SIG-M5 treated with dmso at 0.1 percent for 504 hours (cell line): ENCODE results near the gene DEFB129.
A peak's percentile ranks its signal among the peaks of the same experiment; 100 is the strongest.
"Not testable (repeated sequence)": the region's sequence is repeated elsewhere in the genome, so short reads cannot be mapped to it uniquely, and the experiment has no call there.

Source experiments
- DNase-seq: peaks from one replicate; lab custom pipeline; 2025; ENCODE audit not compliant: unreplicated experiment; lab: John Stamatoyannopoulos, UW

DEFB129 gene

DNA sequence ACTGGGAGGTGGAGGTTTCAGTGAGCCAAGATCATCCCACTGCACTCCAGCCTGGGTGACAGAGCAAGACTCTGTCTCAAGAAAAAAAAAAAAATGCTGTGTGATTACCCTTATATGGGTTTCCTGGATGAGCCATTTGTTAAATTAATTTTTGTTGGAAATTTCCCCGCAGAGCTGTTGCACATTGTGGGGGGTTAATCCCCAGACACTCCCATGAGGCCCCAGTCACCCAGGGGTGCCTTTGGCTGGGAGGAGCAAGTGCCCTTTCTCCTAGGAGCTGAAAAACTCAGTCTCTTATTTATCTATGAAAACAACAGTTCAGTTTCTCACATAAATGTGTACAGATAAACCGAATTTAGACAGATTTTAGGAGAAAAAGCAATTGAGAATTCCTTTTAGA is 25.7 kb downstream of the DEFB129 start:
- no peak for DNase-seq

DNA sequence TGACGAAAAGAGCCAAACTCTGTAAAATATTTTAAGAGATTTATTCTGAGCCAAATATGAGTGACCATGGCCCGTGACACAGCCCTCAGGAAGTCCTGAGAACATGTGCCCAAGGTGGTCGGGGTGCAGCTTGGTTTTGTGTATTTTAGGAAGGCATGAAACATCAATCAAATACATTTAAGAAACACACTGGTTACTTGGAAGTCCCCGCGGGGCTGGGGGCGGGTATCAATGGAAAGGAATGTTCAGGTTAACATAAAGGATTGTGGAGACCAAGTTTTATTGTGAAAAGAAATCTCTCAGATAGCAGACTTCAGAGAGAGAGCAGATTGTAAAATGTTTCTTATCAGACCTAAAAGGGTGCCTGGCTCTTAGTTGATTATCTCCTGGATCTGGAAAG is 26.4 kb downstream of the DEFB129 start:
- not testable (repeated sequence) for DNase-seq

DNA sequence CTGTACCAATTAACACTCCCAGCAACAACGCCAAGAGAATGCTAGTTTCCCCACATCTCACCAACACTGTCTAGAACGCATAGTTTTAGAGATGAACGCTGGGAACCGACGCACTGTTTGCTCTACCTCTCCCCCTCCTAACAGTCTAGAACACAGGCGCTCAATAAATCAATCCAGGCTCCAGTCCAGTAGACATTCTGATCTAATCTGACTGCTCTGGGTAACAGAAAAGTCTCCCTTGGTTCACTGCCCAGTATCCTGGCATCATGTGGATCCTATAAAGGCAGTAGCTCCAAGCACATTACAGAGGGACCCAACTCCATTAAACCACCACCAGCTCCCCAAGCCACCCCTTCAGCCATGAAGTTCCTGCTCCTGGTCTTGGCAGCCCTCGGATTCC is 30.4 kb downstream of the DEFB129 start, which contains the start of gene DEFB132:
Gene DEFB132 (plus strand): TSS at position 306 of the 400 bp plus-strand sequence. CDS start 55 bp downstream, at position 361.
- no peak for DNase-seq

DNA sequence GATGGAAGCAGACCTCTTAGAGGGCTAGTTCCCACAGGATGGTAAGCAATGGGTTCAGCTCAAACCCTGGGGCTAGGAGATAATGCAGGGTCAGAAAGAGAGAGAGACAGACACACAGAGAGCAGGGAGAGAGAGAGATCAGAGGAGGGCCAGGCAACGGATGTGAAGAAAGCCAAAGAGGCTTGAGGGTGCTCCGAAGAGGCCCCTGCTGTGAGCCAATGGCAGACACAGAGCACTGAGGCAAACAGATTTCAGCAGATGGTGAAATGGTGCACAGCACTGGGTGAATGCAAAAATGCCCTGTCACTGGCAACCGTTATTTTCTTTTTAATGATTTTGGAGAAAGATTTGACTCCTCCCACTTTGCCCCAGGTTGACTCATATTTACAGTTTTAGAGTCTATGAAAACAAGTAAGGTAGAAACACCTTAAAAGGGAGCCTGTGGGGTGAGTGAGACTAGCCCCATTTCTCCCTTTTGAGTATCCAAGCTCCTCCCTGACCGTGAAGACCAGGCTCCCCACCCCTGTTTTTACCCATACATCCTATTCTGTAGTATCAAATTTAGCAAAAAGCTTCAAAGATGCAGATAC is 31.3 kb downstream of the DEFB129 start:
- no peak for DNase-seq

DNA sequence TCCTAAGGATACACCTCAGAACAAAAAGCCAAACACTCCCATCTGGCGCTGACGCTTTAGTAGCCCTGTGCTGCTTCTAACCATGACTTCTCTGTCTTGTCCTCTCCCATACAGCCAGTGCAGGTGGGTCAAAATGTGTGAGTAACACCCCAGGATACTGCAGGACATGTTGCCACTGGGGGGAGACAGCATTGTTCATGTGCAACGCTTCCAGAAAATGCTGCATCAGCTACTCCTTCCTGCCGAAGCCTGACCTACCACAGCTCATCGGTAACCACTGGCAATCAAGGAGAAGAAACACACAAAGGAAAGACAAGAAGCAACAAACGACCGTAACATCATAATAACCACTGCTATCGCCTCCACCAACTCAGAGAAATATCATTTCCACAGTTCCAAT is 31.9 kb downstream of the DEFB129 start:
- DNase-seq = no peak

DNA sequence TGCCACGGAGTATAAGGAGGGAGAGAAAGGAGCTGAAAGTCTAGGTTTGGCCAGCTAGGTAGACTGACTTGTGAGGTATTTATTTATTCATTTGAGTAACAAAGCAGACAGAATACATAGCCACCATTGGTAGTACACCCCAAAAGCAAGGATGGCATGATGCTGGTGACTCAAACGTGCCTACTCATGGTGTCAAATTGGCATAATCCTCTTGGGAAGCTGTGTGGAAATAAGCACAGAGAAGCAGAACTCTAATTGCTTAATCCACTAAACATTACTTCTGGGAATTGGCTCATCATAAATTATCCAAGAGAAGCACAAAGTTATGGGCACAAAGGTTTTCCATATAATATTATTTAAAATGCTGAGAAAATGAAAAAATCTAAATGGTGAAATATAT is 32.9 kb downstream of the DEFB129 start:
- DNase-seq = no peak

DNA sequence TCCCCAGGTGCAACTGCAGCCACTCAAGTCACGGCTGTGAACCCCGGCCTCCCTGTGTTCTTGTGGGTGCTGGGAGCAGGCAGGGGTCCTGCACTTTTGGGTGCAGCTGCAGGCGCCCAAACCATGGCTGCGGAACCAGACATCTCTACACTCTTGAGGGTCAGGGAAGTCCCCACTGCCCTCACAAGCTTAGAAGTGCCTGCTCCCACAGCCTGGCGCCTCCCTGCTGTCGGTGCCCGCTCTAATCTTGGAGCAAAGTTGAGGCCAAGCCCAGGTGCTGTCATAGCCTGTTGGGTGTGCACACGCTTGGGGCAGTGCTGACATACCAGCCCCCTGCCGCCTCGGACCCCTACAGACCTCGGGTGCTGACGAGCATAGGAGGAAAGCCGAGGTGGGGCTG is 36.6 kb downstream of the DEFB129 start:
- DNase-seq = no peak

DNA sequence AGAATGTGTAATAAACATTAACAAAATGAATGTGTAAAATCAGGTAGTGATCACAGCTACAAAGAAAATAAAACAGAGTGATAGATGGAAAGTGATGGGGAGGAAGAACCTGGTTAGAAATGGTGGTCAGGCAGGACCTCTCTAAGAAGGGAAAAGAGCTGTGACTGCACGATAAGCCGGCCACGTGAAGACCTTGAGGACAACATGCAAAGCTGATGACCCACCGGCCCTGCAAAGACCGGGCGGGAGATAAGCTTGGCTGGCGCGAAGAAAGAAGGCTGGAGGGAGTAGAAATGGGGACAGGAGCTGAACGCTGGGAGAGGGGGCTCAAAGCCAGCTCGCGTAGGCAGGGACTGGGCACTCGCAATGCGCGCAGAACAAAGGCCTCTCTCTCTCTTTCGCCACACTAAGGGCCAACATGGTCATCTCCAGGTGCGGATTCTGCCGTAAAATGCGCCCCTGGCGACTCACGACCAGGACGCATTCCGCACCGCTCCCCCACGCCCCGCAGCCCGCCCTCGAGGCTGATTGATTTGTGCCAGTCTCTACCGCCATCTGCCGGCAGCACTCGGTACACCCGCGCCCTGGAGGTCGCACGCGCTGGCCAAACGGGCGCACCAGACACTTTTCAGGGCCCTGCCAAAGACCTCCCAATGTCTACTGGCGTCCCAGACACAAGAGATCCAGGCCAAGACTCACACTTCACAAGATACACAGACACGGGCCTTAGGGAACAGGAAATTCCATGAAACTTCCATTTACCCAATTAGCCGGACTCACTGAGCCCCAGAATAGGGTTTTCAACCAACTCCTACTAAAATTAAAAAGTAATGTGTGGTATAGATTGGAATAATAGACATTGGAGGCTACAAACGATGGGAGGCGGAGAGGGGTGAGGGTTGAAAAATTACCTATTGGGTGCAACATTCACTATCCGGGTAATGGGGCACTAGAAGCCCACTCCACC is 39.8 kb downstream of the DEFB129 start:
- DNase-seq = peak; percentile 64

DNA sequence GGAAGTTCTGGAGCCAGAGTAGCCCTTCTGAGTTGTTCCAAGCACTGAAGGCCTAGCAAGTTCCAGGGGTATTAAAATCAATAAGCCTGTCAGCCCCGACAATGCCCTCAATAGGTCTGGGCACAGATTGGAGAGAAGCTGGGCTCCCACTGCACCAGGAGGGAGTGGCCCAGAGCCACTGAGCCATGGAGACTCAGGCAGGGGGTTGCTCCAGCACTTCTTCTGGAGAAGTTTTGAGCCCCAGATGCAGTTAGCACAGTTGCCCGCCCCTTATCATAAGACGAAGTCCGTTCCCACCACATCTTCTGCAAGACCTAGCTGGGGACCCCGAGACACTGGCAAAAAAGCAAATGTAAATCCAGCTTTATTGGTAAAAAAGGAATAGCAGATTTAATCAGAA is 43.5 kb downstream of the DEFB129 start:
- no peak for DNase-seq

DNA sequence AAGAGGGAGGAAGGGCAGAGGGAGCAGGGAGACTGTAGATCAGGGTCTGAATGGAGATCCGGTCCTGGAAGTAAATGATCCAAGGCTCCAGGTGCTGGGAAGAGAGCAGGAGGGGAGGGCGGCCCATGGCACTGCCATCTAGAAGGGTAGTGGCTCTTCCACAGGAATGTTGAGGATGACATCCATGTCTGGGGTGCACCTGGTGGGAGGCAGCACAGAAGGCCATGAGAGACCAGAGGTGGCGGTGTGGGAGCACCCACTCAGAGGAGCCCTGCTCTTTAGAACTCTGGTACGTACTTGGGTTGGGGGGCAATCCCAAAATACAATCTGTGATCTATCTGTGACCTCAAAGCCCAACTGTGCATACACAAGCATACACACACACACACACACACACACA is 44.0 kb downstream of the DEFB129 start:
- no peak for DNase-seq

DNA sequence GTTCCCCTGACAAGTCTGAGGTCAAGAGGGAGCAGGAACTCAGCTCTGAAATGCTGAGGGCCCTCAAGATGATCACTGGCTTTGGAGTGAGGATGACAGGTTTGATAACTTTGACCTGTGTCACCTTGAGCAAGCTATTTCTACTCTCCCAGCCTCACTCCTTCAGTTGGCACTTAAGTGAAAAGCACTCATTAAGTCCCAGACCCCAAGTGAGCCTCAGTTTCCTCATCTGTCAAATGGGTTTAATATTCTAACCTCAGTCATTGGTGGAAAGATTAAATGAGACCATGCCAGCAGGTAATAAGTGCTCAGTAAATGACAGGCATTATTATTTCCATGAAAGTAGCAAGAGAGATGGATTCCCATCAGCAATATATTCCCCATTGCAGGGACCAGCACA is 44.5 kb downstream of the DEFB129 start:
- no peak for DNase-seq

DNA sequence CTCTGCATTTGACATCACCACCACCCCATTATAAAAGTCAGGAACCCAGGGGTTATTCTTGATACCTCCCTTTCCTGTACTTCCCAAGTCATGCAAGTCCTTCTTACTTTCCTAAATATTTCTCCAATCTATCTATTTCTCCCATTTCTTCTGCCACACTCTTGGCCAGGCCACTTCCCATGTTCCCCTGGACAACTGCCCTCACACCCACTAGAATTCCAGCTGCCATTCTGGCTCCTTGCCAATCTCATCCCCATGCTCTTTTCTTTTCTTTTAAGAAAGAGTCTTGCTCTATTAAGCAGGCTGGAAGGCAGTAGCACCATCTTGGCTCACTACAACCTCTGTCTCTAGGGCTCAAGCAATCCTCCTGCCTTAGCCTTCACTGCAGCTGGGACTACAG is 45.7 kb downstream of the DEFB129 start:
- DNase-seq = no peak

DNA sequence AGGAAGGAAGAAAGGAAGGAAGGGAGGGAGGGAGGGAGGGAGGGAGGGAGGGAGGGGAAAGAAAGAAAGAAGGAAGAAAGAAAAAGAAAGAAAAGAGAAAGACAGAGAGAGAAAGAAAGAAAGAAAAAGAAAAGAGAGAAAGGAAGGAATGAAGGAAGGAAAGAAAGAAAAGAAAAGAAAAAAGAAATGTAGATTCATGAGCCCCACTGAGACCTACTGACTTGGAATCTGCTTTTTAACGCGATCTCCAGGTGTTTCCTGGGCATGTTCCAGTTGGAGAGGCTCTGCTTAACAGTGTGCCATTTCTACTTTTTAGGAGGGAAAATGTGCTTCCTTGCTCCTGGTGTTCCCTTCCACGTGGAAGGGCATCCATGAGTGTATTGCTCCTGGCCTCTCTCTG is 46.8 kb downstream of the DEFB129 start:
- DNase-seq = no peak

DNA sequence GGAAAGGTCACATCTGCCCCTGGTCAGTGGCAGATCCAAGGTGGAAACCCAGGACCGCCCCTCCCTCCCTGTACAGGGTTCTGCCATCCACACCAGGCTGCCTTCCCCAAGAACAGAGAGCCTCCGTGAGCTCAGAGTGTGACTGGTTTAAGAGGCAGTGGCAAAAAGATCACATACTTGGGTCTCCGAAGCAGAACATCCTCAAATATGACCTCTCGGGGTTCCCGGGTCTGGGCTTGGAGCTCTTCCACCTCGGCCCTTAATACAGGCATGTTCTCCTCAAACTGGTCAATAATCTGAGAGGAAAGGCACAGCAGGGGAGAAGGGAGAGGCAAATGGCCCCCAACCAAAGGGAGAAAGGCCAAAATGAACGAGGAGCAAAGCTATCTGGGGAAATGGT is 48.7 kb downstream of the DEFB129 start:
- DNase-seq = no peak

DNA sequence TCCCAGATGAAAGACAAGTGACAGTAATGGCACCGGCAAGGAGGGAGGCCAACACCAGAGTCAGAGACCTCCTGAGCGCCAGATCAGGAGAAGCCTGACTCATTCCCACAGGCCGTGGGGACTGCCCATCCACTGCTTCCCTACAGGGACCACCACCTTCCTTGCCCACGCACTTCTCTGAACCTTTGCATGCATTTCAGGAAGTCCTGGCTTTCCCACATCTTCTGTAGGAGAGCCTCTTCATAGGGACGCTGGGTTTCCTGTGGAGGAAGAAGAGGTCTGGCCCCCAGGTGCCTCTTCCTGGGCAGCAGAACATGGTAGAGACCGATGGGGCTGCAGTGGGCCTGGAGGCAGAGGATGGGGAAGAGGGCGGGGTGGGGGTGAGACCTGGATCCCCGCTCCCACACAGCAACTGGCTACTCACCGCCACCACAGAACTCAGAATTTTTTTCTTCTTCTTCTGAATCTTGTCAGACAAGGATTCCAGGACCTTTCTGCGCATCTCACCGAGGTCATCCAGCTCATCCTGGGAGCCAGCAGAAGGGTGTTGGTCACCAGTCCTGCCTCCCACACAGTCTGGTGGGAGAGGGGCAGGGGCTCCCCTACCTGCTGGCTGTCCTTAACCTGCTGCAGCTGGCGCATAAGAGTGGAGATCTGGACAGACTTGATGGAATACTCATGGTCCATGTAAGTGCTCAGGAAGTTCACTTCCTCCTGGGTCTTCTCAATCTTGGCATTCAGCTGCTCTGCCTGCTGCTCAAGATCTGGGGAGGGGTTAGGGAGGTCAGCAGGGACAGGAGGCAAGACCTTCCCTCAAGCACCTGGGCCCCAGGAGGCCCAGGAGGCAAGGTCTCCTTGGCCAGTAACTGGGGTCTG is 49.8 kb downstream of the DEFB129 start:
- DNase-seq = no peak

DNA sequence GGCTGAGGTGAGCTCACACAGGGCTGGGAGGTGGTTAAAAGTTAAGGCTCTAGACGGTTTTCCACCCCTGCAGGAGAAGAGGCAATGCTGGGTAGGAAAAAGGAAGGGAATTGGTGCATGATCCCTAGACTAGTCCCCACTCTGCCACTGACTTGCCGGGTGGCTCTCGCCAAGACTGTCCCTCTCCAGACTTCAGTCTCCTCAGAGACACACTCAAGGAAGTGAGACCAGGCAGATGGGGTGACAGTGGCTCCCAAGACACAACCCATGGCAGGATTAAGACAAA is 50.4 kb downstream of the DEFB129 start:
- DNase-seq = no peak

DNA sequence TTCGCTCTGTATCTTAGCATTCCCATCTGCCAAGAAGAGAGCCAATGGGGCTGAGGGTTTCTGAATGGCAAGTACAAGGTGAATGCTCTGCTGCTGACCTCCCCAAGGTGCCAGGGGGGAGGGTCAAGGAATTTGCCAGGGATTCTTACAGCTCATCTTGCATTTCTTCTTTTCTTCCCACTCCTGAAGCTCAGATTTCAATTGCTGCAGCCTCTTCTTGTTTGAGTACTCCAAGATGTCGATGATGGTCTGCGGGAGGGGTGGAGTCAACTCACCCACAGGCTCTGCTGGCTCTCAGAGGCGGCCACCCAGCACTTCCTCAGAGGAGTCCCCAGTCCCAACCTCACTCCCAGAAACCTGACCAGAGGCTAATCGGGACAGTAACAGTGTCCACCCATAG is 51.1 kb downstream of the DEFB129 start:
- DNase-seq = no peak

DNA sequence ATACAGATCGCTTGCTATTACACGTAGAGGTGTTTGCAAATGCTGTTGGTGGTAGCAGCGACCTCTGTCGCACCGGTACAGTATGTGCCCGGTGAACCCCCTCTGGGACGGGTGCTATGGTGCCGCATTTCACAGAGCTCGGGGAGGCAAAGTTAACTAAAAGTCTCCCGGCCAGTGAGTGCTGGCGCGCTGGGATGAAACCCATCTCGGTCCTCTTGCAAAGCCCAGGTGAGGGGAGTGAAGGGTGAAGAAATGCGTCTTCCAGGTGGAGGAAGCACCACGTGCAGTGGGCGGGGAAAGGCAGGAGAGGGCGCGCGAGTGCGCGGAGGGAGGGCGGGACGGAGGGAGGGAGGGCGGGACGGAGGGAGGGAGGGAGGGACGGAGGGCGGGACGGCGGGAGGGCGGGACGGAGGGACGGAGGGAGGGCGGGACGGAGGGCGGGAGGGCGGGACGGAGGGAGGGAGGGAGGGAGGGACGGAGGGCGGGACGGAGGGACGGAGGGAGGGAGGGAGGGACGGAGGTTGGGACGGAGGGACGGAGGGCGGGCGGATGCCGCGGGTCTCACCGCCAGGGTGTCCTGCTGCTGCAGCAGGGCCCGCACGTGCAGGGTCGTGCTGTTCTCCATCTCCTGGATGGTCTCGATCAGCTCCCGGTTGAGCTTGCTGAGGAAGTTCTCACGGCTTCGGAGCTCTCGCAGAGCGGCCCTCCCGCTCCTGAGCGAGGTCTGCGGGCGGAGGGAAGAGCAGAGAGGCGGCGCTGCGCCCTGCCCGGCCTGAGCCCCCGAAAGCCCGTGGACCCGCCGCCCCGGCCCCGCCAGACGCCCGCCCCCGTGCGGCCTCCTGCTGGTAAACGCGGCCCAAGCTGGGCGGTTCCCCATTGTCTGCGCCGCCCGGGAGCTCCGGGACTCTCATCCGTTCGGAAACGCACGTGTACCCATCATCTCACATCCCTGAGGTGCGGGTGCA is 51.8 kb downstream of the DEFB129 start:
- DNase-seq = no peak
